ENCODE results near the gene R3HDM4.

DNA sequence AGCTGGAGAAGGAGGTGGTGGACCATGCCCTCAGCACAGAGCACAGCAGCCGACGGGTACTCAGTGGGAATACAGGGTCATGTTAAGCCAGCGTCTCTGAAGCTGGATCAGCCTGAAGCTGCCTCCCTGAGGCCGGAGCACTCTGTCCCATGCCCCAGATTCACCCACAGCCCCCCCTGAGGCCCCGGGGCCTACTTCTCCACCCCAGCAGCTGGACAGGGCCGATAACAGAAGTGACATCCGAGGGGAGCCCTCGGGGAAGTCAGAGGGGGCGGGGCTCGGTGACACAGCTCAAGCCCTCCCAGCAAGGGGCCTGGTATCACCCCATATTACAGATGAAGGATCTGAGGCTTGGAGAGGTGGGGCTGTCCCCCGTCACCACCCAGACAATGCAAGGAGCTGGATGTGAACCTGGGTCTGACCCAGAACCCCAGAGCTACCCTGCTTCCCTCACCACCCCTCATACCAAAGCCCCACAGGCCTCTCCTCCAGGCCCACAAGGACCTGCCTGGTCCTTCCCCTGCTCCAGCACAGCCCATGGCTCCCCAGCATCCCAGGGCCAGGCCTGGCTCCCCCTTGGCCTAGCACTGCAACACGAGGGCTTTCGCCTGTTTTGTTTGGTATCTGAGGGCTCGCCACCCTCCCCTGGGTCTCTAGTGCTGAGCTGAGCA is 5.7 kb downstream of the R3HDM4 start:
- TF ChIP-seq, protein P1, sequence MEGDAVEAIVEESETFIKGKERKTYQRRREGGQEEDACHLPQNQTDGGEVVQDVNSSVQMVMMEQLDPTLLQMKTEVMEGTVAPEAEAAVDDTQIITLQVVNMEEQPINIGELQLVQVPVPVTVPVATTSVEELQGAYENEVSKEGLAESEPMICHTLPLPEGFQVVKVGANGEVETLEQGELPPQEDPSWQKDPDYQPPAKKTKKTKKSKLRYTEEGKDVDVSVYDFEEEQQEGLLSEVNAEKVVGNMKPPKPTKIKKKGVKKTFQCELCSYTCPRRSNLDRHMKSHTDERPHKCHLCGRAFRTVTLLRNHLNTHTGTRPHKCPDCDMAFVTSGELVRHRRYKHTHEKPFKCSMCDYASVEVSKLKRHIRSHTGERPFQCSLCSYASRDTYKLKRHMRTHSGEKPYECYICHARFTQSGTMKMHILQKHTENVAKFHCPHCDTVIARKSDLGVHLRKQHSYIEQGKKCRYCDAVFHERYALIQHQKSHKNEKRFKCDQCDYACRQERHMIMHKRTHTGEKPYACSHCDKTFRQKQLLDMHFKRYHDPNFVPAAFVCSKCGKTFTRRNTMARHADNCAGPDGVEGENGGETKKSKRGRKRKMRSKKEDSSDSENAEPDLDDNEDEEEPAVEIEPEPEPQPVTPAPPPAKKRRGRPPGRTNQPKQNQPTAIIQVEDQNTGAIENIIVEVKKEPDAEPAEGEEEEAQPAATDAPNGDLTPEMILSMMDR (IDR thresholded peaks at IDR 0.05; ENCODE audit: insufficient read depth, low read depth, low read length) = no peak
- TF ChIP-seq EZH2 (IDR thresholded peaks at IDR 0.05; ENCODE audit: insufficient read depth, low read length) = no peak
